Measurements from ENCODE around the gene TTC24.
"Not testable (repeated sequence)": the region's sequence is repeated elsewhere in the genome, so short reads cannot be mapped to it uniquely, and the experiment has no call there.

Gene TTC24

GRCh38 chr1:156590326-156591180 lies 11.0 kb downstream of the TTC24 start:
- DNase-seq = no peak

GRCh38 chr1:156591181-156591431 lies 11.6 kb downstream of the TTC24 start:
- no peak for DNase-seq

- DNase-seq = peak; percentile 32 to 59 (median 45)
Measured at GRCh38 chr1:156591432-156592157, 12.1 kb downstream of the TTC24 start, which contains the start of gene NAXE. Gene NAXE (plus strand): TSS chr1:156591776. CDS start chr1:156591805, 29 bp downstream.

- DNase-seq = no peak
Measured at GRCh38 chr1:156592158-156592909, 12.8 kb downstream of the TTC24 start.

- no peak for DNase-seq
Measured at GRCh38 chr1:156592910-156593660, 13.6 kb downstream of the TTC24 start.

GRCh38 chr1:156593661-156593989 lies 14.1 kb downstream of the TTC24 start:
- DNase-seq = no peak

- DNase-seq = no peak
Measured at GRCh38 chr1:156594190-156594589, 14.7 kb downstream of the TTC24 start.

- no peak for DNase-seq
Measured at GRCh38 chr1:156595016-156595415, 15.5 kb downstream of the TTC24 start.

- DNase-seq = no peak
Measured at GRCh38 chr1:156596426-156596825, 16.9 kb downstream of the TTC24 start.

- DNase-seq = no peak
Measured at GRCh38 chr1:156598125-156598524, 18.6 kb downstream of the TTC24 start.

GRCh38 chr1:156598731-156599432 lies 19.4 kb downstream of the TTC24 start:
- no peak for DNase-seq

GRCh38 chr1:156599811-156600210 lies 20.3 kb downstream of the TTC24 start:
- no peak for DNase-seq

GRCh38 chr1:156600733-156601121 lies 21.2 kb downstream of the TTC24 start:
- DNase-seq = no peak

GRCh38 chr1:156601122-156601830 lies 21.8 kb downstream of the TTC24 start, which contains the start of gene GPATCH4:
Gene GPATCH4 (minus strand): TSS chr1:156601479.
- peak; percentile 24 to 61 (median 46) for DNase-seq

GRCh38 chr1:156601892-156602291 lies 22.4 kb downstream of the TTC24 start:
- DNase-seq = no peak

- DNase-seq = no peak
Measured at GRCh38 chr1:156602557-156602993, 23.1 kb downstream of the TTC24 start.

- DNase-seq = not testable (repeated sequence)
Measured at GRCh38 chr1:156607344-156607743, 27.8 kb downstream of the TTC24 start.

- peak in 3 of 4 experiments; percentile 31 to 35 (median 31) for DNase-seq
Measured at GRCh38 chr1:156608036-156608674, 28.6 kb downstream of the TTC24 start.

- DNase-seq = peak; percentile 19 to 41 (median 30)
Measured at GRCh38 chr1:156608981-156609380, 29.5 kb downstream of the TTC24 start.

GRCh38 chr1:156610072-156610471 lies 30.5 kb downstream of the TTC24 start:
- DNase-seq = not testable (repeated sequence)

GRCh38 chr1:156612666-156613065 lies 33.1 kb downstream of the TTC24 start:
- DNase-seq = no peak
